ENCODE measurements around the gene SLC38A10. TPM values are rescaled to one million over a fixed set of nuclear protein-coding genes. Genes with fewer than 3 reads are reported as not detected.
A peak's percentile ranks its signal among the peaks of the same experiment; 100 is the strongest.

SLC38A10 gene
- total and polyA plus RNA-seq, 2 of the 13 experiments (the other 11 are each of a cell fraction or from before 2014, with no cell fraction given) = 23.4 to 55.8 TPM

DNA sequence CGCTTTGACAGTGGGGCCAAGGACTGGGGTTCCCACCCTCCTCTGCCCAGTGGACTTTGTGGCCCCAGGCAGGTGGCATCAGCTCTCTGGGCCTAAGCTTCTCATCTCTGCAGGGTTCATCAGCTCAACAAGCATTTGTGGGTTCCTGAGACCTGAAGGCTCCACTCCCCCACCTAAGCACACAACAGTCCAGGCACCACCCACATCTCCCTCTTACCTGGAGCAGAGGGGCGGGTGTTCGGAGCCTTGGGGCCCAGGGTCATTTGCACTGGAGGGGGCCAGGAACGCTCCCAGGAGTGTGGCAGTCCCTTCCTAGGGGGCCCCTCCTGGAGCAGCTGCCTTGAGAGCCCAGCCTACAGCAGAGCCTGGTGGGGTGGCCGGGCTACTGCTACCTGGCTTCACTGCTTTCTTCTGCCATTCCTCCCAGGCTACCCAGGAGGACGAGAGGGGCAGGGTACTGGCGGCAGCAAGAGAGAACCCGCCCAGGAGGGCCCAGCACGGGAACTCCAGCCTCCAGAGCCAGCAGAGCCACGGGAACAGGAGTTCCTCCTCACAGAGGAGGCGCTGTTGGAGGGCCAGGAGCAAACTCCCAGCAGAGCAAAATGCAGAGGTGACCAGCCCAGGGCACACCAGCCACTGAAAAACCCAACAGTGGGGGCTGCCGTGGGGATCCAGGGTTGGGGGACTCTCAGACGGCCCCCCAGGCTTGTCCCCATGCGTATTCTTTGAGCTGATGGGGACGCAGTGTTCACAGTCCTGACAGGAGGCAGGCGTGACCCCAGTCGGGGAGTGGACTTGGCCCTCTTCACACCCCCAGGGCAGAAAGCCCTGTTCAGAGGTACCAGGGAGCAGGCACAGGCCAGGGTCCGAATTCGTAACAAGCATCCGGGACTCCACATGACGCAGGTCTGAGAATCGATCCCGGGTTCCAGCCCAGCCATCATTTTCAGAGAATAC lies 35.1 kb upstream of the SLC38A10 start (continued):
- no peak for TF ChIP-seq ZBTB8A (CRISPR knock-in tag; IDR thresholded peaks at IDR 0.05; ENCODE audit: borderline replicate concordance, low read depth)
- TF ChIP-seq AGO1 (IDR thresholded peaks at IDR 0.05; ENCODE audit: low read depth, low read length, poor library complexity, severe bottlenecking) = peak; percentile 19
- TF ChIP-seq STAG1 (CRISPR knock-in tag; IDR thresholded peaks at IDR 0.05) = peak; percentile 30; the same call in 1 of the 2 replicates
- no peak for TF ChIP-seq ZFP82 (CRISPR knock-in tag; IDR thresholded peaks at IDR 0.05; ENCODE audit: borderline replicate concordance)
- TF ChIP-seq, protein P1, sequence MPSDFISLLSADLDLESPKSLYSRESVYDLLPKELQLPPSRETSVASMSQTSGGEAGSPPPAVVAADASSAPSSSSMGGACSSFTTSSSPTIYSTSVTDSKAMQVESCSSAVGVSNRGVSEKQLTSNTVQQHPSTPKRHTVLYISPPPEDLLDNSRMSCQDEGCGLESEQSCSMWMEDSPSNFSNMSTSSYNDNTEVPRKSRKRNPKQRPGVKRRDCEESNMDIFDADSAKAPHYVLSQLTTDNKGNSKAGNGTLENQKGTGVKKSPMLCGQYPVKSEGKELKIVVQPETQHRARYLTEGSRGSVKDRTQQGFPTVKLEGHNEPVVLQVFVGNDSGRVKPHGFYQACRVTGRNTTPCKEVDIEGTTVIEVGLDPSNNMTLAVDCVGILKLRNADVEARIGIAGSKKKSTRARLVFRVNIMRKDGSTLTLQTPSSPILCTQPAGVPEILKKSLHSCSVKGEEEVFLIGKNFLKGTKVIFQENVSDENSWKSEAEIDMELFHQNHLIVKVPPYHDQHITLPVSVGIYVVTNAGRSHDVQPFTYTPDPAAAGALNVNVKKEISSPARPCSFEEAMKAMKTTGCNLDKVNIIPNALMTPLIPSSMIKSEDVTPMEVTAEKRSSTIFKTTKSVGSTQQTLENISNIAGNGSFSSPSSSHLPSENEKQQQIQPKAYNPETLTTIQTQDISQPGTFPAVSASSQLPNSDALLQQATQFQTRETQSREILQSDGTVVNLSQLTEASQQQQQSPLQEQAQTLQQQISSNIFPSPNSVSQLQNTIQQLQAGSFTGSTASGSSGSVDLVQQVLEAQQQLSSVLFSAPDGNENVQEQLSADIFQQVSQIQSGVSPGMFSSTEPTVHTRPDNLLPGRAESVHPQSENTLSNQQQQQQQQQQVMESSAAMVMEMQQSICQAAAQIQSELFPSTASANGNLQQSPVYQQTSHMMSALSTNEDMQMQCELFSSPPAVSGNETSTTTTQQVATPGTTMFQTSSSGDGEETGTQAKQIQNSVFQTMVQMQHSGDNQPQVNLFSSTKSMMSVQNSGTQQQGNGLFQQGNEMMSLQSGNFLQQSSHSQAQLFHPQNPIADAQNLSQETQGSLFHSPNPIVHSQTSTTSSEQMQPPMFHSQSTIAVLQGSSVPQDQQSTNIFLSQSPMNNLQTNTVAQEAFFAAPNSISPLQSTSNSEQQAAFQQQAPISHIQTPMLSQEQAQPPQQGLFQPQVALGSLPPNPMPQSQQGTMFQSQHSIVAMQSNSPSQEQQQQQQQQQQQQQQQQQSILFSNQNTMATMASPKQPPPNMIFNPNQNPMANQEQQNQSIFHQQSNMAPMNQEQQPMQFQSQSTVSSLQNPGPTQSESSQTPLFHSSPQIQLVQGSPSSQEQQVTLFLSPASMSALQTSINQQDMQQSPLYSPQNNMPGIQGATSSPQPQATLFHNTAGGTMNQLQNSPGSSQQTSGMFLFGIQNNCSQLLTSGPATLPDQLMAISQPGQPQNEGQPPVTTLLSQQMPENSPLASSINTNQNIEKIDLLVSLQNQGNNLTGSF (CRISPR knock-in tag; IDR thresholded peaks at IDR 0.05) = peak; percentile 33; the same call in 1 of the 2 replicates
- no peak for TF ChIP-seq ZNF790 (CRISPR knock-in tag; IDR thresholded peaks at IDR 0.05; ENCODE audit: borderline replicate concordance)
- TF ChIP-seq SNAPC2 (CRISPR knock-in tag; IDR thresholded peaks at IDR 0.05) = no peak
- TF ChIP-seq, protein P2, sequence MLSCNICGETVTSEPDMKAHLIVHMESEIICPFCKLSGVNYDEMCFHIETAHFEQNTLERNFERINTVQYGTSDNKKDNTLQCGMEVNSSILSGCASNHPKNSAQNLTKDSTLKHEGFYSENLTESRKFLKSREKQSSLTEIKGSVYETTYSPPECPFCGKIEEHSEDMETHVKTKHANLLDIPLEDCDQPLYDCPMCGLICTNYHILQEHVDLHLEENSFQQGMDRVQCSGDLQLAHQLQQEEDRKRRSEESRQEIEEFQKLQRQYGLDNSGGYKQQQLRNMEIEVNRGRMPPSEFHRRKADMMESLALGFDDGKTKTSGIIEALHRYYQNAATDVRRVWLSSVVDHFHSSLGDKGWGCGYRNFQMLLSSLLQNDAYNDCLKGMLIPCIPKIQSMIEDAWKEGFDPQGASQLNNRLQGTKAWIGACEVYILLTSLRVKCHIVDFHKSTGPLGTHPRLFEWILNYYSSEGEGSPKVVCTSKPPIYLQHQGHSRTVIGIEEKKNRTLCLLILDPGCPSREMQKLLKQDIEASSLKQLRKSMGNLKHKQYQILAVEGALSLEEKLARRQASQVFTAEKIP (CRISPR knock-in tag; IDR thresholded peaks at IDR 0.05; ENCODE audit: borderline replicate concordance) = no peak
- no peak for TF ChIP-seq GTF2F1 (IDR thresholded peaks at IDR 0.05; ENCODE audit: low read length)
- TF ChIP-seq, protein P3, sequence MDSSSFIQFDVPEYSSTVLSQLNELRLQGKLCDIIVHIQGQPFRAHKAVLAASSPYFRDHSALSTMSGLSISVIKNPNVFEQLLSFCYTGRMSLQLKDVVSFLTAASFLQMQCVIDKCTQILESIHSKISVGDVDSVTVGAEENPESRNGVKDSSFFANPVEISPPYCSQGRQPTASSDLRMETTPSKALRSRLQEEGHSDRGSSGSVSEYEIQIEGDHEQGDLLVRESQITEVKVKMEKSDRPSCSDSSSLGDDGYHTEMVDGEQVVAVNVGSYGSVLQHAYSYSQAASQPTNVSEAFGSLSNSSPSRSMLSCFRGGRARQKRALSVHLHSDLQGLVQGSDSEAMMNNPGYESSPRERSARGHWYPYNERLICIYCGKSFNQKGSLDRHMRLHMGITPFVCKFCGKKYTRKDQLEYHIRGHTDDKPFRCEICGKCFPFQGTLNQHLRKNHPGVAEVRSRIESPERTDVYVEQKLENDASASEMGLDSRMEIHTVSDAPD (CRISPR knock-in tag; IDR thresholded peaks at IDR 0.05) = 0 out of 2 replicates have a peak, but pooled peaks have one; percentile 37
- no peak for TF ChIP-seq ZNF20 (CRISPR knock-in tag; IDR thresholded peaks at IDR 0.05)
- peak; percentile 89; the same call in 1 of the 2 replicates for TF ChIP-seq ZNF737 (CRISPR knock-in tag; IDR thresholded peaks at IDR 0.05; ENCODE audit: borderline replicate concordance)
- TF ChIP-seq RFX1 (IDR thresholded peaks at IDR 0.05) = no peak
- TF ChIP-seq ZNF558 (CRISPR knock-in tag; IDR thresholded peaks at IDR 0.05; ENCODE audit: borderline replicate concordance) = no peak
- TF ChIP-seq PRMT3 (CRISPR knock-in tag; IDR thresholded peaks at IDR 0.05; ENCODE audit: borderline replicate concordance, low read depth) = no peak
- TF ChIP-seq SIX1 (CRISPR knock-in tag; IDR thresholded peaks at IDR 0.05; ENCODE audit: borderline replicate concordance) = no peak
- TF ChIP-seq, protein P4, sequence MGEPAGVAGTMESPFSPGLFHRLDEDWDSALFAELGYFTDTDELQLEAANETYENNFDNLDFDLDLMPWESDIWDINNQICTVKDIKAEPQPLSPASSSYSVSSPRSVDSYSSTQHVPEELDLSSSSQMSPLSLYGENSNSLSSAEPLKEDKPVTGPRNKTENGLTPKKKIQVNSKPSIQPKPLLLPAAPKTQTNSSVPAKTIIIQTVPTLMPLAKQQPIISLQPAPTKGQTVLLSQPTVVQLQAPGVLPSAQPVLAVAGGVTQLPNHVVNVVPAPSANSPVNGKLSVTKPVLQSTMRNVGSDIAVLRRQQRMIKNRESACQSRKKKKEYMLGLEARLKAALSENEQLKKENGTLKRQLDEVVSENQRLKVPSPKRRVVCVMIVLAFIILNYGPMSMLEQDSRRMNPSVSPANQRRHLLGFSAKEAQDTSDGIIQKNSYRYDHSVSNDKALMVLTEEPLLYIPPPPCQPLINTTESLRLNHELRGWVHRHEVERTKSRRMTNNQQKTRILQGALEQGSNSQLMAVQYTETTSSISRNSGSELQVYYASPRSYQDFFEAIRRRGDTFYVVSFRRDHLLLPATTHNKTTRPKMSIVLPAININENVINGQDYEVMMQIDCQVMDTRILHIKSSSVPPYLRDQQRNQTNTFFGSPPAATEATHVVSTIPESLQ (CRISPR knock-in tag; conservative IDR thresholded peaks at IDR 0.05) = no peak

Measured in HepG2 (cell line).